ENCODE data around the gene MTARC2.

The MTARC2 gene

DNA sequence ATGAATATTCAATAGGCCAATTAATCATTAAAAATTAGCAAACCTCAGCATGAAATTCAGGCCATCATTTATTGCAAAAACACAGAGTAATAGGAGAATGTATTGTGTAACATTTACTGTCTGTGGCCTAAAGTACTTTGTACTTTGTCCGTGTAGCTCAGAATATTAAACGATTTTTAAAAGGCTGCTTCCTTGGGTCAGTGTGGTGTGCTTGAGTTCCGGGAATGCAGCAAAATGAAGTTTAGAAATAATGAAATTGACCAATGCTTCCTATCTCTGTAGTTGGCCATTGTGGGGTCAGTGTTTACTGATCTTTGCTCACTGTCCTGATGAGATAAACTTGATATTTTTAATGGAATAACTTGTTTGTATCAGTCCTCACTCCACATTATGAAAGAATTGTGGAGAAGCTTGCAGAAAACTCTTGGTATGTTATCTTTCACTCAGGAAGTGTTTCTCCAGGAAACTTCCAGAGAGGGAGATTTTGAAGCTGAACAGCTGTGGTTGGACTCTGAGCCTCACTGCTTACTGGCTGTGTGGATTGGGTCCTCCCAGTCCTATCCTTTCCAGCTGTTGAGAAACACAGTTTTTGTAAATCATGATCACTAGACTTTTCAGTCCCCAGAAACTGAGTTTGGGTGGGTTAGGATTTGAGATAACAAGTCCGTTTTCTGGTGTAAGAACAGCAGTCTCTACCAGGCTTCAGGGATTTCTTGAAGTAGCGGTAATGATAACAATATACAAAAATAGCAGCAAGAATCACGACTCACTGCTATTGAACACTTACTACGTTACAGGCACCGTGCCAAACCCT is 19.4 kb downstream of the MTARC2 start:
- Mint-ChIP-seq H3K36me3 (ENCODE audit: low read depth) (peaks cover 9% of the 10 kb centered on the region), H3K4me1 (no peaks in the 10 kb centered on the region), H3K27ac (no peak overlapping the region), H3K4me3 (no peak overlapping the region), H3K27me3 (ENCODE audit: low read depth, poor library complexity) (peaks cover 9% of the 10 kb centered on the region), H3K9me3 (no peaks in the 10 kb centered on the region)
- no peak for DNase-seq
- TF ChIP-seq, protein P1, sequence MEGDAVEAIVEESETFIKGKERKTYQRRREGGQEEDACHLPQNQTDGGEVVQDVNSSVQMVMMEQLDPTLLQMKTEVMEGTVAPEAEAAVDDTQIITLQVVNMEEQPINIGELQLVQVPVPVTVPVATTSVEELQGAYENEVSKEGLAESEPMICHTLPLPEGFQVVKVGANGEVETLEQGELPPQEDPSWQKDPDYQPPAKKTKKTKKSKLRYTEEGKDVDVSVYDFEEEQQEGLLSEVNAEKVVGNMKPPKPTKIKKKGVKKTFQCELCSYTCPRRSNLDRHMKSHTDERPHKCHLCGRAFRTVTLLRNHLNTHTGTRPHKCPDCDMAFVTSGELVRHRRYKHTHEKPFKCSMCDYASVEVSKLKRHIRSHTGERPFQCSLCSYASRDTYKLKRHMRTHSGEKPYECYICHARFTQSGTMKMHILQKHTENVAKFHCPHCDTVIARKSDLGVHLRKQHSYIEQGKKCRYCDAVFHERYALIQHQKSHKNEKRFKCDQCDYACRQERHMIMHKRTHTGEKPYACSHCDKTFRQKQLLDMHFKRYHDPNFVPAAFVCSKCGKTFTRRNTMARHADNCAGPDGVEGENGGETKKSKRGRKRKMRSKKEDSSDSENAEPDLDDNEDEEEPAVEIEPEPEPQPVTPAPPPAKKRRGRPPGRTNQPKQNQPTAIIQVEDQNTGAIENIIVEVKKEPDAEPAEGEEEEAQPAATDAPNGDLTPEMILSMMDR (IDR thresholded peaks at IDR 0.05) = no peak

DNA sequence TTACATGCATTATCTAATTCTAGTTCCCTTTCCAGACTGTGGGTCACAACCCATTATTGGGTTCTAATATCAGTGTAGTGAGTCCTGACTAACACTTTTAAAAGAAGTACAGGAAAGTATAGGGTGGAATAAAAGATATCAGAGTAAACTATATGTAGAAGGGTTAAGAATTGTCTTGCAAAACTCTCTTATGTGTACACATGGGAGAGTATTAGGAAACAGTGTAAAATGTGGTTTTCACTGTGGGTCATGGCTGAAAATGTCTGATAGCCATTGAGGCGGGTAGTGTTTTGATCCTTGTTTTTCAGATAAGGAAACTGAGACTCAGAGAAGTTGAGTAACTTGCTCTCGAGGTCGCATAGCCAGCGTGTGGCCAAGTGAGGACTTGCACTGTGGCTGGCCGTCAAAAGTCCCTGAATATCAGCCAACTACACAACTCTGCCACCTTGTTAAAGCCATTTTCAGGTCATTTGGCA is 20.0 kb downstream of the MTARC2 start:
- Mint-ChIP-seq H3K27ac (no peak overlapping the region), H3K36me3 (ENCODE audit: low read depth) (peaks cover 9% of the 10 kb centered on the region), H3K27me3 (ENCODE audit: low read depth, poor library complexity) (peaks cover 5% of the 10 kb centered on the region), H3K4me1 (no peaks in the 10 kb centered on the region), H3K9me3 (no peaks in the 10 kb centered on the region), H3K4me3 (no peak overlapping the region)
- TF ChIP-seq, protein P1 (IDR thresholded peaks at IDR 0.05) = no peak
- DNase-seq = no peak

DNA sequence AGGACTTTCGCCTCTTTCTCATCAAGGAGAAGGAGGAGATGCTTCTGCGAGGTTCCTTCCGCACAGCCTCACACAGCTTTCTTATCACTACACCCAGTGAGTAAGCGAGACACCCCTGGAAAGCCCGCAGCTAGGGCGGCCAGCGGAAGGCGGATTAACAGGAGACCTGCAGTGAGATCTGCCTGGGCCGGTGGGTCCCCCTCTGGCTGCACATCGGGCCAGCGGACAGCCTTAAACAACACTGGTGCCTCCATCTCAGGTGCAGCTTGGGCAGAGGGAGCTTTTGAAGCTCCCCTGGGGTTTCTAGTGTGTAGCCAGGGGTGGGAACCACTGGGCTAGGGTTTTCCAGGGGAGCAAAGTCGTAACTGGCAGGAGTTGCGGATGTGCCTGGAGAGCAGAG is 21.1 kb downstream of the MTARC2 start:
- Mint-ChIP-seq H3K36me3 (ENCODE audit: low read depth) (peaks cover 9% of the 10 kb centered on the region), H3K4me1 (no peaks in the 10 kb centered on the region), H3K9me3 (no peaks in the 10 kb centered on the region), H3K4me3 (no peak overlapping the region), H3K27me3 (ENCODE audit: low read depth, poor library complexity) (peaks cover 5% of the 10 kb centered on the region), H3K27ac (no peak overlapping the region)
- TF ChIP-seq, protein P1 (IDR thresholded peaks at IDR 0.05) = no peak
- no peak for DNase-seq

DNA sequence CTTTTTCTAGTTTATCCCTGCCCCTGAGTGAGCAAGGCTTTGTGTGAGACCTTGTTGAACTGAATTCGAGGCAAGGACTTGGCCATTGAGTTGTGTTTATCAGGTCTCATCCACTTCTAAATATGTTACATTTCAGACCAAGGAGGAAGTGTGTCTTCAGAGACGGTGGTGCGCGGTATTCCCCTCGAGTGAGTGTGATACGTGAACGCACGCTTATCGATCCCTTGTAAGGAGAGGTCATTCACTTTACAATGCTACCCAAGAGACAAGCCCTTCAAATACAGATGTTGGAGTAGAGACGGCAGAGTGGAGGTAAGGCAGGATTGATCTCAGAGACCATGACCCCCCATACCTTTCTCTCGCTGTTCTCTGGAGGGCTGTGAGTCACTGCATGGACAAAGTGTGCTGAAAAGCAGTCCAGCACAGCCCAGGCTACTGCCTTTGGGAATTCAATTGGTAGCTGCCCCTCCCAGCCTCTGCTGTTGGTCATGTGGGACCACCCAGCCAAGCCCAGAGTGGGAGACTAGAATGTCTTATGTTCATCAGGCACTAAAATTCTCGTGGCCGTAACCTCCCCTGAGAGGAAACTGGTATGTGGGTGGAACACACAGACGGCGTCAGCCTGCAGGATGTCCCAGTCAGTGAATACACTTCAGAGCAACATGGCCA is 22.3 kb downstream of the MTARC2 start:
- Mint-ChIP-seq H3K27ac (no peak overlapping the region), H3K4me3 (no peak overlapping the region), H3K4me1 (no peaks in the 10 kb centered on the region), H3K9me3 (no peaks in the 10 kb centered on the region), H3K27me3 (ENCODE audit: low read depth, poor library complexity) (peaks cover 5% of the 10 kb centered on the region), H3K36me3 (ENCODE audit: low read depth) (peaks cover 9% of the 10 kb centered on the region)
- TF ChIP-seq, protein P1 (IDR thresholded peaks at IDR 0.05) = no peak
- DNase-seq = no peak

DNA sequence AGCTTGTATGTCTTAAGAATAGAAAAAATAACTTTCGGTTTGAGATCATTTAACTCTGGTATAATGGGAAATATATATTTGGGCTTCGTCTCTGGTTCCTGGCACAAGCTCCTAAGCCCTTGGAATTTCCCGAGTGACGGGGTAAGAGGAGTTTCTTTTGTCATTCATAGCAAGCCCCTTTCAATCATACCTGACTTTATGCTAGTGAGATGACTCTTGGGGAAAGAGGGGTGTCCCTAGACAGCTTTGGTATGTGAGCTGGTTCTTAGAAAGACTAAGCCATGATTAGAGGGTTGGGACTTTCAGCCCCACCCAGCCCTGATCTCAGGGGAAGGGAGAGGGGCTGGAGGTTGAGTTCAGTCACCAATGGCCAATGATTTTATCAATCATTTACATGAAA is 24.7 kb downstream of the MTARC2 start:
- TF ChIP-seq, protein P1 (IDR thresholded peaks at IDR 0.05) = no peak
- DNase-seq = no peak
- Mint-ChIP-seq H3K27me3 (ENCODE audit: low read depth, poor library complexity) (peaks cover 5% of the 10 kb centered on the region), H3K9me3 (no peaks in the 10 kb centered on the region), H3K36me3 (ENCODE audit: low read depth) (peaks cover 9% of the 10 kb centered on the region), H3K4me1 (no peaks in the 10 kb centered on the region), H3K4me3 (no peak overlapping the region), H3K27ac (no peak overlapping the region)
